Osteoblast (primary cell): ENCODE results near the gene GPR143. TPM values are rescaled to one million over a fixed set of nuclear protein-coding genes. Genes with fewer than 3 reads are reported as not detected.

ENCODE experiments used
- DNase-seq: peaks from one replicate; pipeline ENCODE4 v3.0.0; 2011; ENCODE audit warnings: low spot score, mixed read lengths; ENCODE audit not compliant: insufficient read length; ENCODE audit errors: missing footprints
- H2AFZ ChIP-seq: 2 replicates; pipeline ENCODE4 v1.6.0; 2011; ENCODE audit warnings: mild to moderate bottlenecking, low read length
- H3K27ac ChIP-seq: 2 replicates; pipeline ENCODE4 v1.5.1; 2011; ENCODE audit warnings: mild to moderate bottlenecking, low read depth, low read length, moderate library complexity
- H3K27me3 ChIP-seq: 2 replicates; pipeline ENCODE4 v1.6.0; 2012; ENCODE audit warnings: mild to moderate bottlenecking, control low read depth, inconsistent platforms, low read length, moderate library complexity; ENCODE audit not compliant: insufficient read depth
- H3K36me3 ChIP-seq: 2 replicates; pipeline ENCODE4 v1.5.1; 2011; ENCODE audit warnings: mild to moderate bottlenecking, low read length, control low read depth, moderate library complexity; ENCODE audit not compliant: insufficient read depth
- H3K4me1 ChIP-seq: 2 replicates; pipeline ENCODE4 v1.5.1; 2011; ENCODE audit warnings: mild to moderate bottlenecking, low read length, control low read depth, moderate library complexity; ENCODE audit not compliant: insufficient read depth
- H3K4me2 ChIP-seq: 2 replicates; pipeline ENCODE4 v1.6.0; 2011; ENCODE audit warnings: mild to moderate bottlenecking, low read length; ENCODE audit not compliant: insufficient read depth
- H3K4me3 ChIP-seq: fragments of 200-600 bp; sonication (generic); 3 replicates; pipeline ENCODE4 v1.5.1; 2012; ENCODE audit warnings: mild to moderate bottlenecking, low read length, inconsistent platforms; ENCODE audit not compliant: insufficient read depth
- H3K79me2 ChIP-seq: 2 replicates; pipeline ENCODE4 v1.6.0; 2012; ENCODE audit warnings: mild to moderate bottlenecking, low read length, control low read depth, inconsistent platforms; ENCODE audit not compliant: insufficient read depth
- H3K9me3 ChIP-seq: 2 replicates; pipeline ENCODE4 v1.5.1; 2011; ENCODE audit warnings: low read depth, low read length, control low read depth
- H4K20me1 ChIP-seq: 2 replicates; pipeline ENCODE4 v1.6.0; 2012; ENCODE audit warnings: mild to moderate bottlenecking, low read length, control low read depth; ENCODE audit not compliant: insufficient read depth
- CTCF ChIP-seq: IDR thresholded peaks from 2 replicates; pipeline ENCODE4 v1.5.1; 2011; ENCODE audit warnings: mild to moderate bottlenecking, low read depth, low read length, moderate library complexity; ENCODE audit errors: extremely low read depth
- total RNA-seq: library from RNA; depleted of rRNA; stranded (reverse); fragments of >200 nt; gene quantifications from 2 replicates; pipeline ENCODE4 v1.2.3, GENCODE V29; 2012

The GPR143 gene
- total RNA-seq, 1 donor: not detected

DNA sequence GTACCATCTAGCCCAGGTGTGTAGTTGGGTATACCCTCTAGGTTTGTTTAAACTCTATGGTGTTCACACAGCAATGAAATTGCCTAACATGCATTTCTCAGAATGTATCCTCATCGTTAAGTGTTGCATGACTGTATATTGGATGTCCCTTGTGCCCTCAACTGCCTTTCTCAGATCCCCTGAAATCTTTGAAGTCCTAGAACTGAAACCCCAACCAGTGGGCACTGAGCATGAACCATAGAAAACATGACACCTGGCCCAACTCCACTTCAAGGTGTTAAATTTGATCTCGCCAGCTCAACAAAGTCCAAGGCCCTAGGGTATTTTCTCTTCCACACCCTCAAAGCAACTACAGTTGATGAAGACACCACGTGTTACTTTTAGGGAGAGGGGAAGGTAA, 35.6 kb downstream of the GPR143 start:
- H3K9me3 ChIP-seq: peaks cover 4% of the 10 kb centered on the region
- H3K79me2 ChIP-seq: no peaks in the 10 kb centered on the region
- no peaks in the 10 kb centered on the region for H3K27me3 ChIP-seq
- no peaks in the 10 kb centered on the region for H3K4me1 ChIP-seq
- no peak for DNase-seq
- H3K36me3 ChIP-seq: no peaks in the 10 kb centered on the region
- no peak overlapping the region for H3K27ac ChIP-seq
- TF ChIP-seq CTCF: no peak
- H2AFZ ChIP-seq: no peak overlapping the region
- no peaks in the 10 kb centered on the region for H4K20me1 ChIP-seq
- no peak overlapping the region for H3K4me2 ChIP-seq
- H3K4me3 ChIP-seq: no peak overlapping the region

- TF ChIP-seq CTCF: no peak
- Histone ChIP-seq H3K4me1 (no peaks in the 10 kb centered on the region), H3K4me3 (no peak overlapping the region), H4K20me1 (no peaks in the 10 kb centered on the region), H3K27ac (no peak overlapping the region), H3K4me2 (no peak overlapping the region), H3K79me2 (no peaks in the 10 kb centered on the region), H3K27me3 (no peaks in the 10 kb centered on the region), H3K9me3 (peaks cover 4% of the 10 kb centered on the region), H2AFZ (no peak overlapping the region), H3K36me3 (no peaks in the 10 kb centered on the region)
- no peak for DNase-seq
Observed at GRCh38 chrX:9729171-9729885, 36.3 kb downstream of the GPR143 start.

GRCh38 chrX:9728261-9728660, 37.4 kb downstream of the GPR143 start:
- Histone ChIP-seq H3K9me3 (peaks cover 3% of the 10 kb centered on the region), H3K4me2 (no peak overlapping the region), H3K27me3 (no peaks in the 10 kb centered on the region), H3K79me2 (no peaks in the 10 kb centered on the region), H3K4me3 (no peak overlapping the region), H2AFZ (no peak overlapping the region), H3K27ac (no peak overlapping the region), H4K20me1 (no peaks in the 10 kb centered on the region), H3K36me3 (no peaks in the 10 kb centered on the region), H3K4me1 (no peaks in the 10 kb centered on the region)
- no peak for DNase-seq
- TF ChIP-seq CTCF: no peak

DNA sequence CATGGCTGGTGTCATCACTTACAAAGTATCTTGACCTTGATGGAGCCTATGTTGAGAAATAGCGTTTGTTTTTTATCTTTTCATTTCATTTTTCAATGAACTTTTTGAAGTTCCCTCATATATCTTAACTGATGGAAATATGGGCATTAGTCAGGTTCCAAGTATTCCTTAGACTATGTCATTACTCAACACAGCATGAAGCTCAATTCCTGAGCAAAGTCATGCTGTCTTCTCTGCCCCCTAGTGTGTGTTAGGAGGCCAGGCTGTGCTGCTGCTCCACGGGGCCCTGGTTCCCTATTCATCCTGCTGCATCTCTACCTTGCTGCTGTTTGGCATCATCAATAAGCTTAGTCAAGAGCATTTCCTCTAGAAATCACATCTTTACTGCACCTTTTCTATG, 40.9 kb downstream of the GPR143 start:
- Histone ChIP-seq H3K4me2 (no peak overlapping the region), H3K36me3 (no peaks in the 10 kb centered on the region), H3K4me1 (no peaks in the 10 kb centered on the region), H4K20me1 (no peaks in the 10 kb centered on the region), H3K27ac (no peak overlapping the region), H2AFZ (no peak overlapping the region), H3K4me3 (no peak overlapping the region), H3K27me3 (no peaks in the 10 kb centered on the region), H3K9me3 (peaks cover 2% of the 10 kb centered on the region), H3K79me2 (no peaks in the 10 kb centered on the region)
- peak; percentile 14 for TF ChIP-seq CTCF
- DNase-seq: no peak
